ENCODE data around the gene XXYLT1. TPM values are rescaled to one million over a fixed set of nuclear protein-coding genes. Genes with fewer than 3 reads are reported as not detected.

Gene XXYLT1
- total and polyA plus RNA-seq, 2 of the 8 experiments (the other 6 are each of a cell fraction or from before 2014, with no cell fraction given), result 18.9 to 23.8 TPM

GRCh38 chr3:195059006-195059350 is 212.0 kb downstream of the XXYLT1 start:
- no peak overlapping the region for H3K18ac ChIP-seq (ENCODE audit: extremely low read depth, low read length)
- no peaks in the 10 kb centered on the region for H3K27me3 ChIP-seq (replicated peaks in 1 of 4; ENCODE audit: control insufficient read depth in 3 of 4, extremely low read depth in 1 of 4, insufficient read depth in 3 of 4, low read length in 3 of 4)
- no peak overlapping the region for H2BK15ac ChIP-seq (ENCODE audit: low read length)
- no peak overlapping the region for H4K5ac ChIP-seq (ENCODE audit: insufficient read length, low read depth, low read length)
- ChIA-PET POLR2A (ENCODE audit: partially characterized antibody) (interaction anchor here (1.3 kb wide), 1 partner anchor 29 kb away, joined by 3 read pairs; no protein-coding TSS in a partner anchor), CTCF (ENCODE audit: partially characterized antibody) (interaction anchor here (0.5 to 5.0 kb wide), 9 partner anchors 11 to 392 kb away, joined by 3 to 23 read pairs (median 4); no protein-coding TSS in a partner anchor)
- no peak for FAIRE-seq
- DNase-seq (ENCODE audit: low read depth in 1 of 2, low spot score in 2 of 2), result no peak
- H3K36me3 ChIP-seq (ENCODE audit: control insufficient read depth in 2 of 4, insufficient read depth in 4 of 4, low read length in 3 of 4), result no peaks in the 10 kb centered on the region
- no peak overlapping the region for H4K8ac ChIP-seq (ENCODE audit: extremely low read depth, insufficient read depth, low read length)
- no peaks in the 10 kb centered on the region for H3K23me2 ChIP-seq (ENCODE audit: low read depth, low read length)
- H3K79me2 ChIP-seq (ENCODE audit: control insufficient read depth in 1 of 2, insufficient read depth in 2 of 2, low read length in 2 of 2), result no peaks in the 10 kb centered on the region
- H4K20me1 ChIP-seq (replicated peaks in 1 of 2; ENCODE audit: control insufficient read depth in 1 of 2, insufficient read depth in 2 of 2, low read length in 2 of 2), result no peaks in the 10 kb centered on the region
- no peak overlapping the region for H3K27ac ChIP-seq (ENCODE audit: low read depth, low read length)
- no peak overlapping the region for H3K56ac ChIP-seq (replicated peaks; ENCODE audit: insufficient read length, low read depth, low read length)
- no peak overlapping the region for H2BK120ac ChIP-seq (replicated peaks; ENCODE audit: low read depth, low read length)
- no peak overlapping the region for H3K4me3 ChIP-seq (ENCODE audit: extremely low read depth in 1 of 4, insufficient read depth in 2 of 4, low read depth in 3 of 4, low read length in 4 of 4)
- no peak overlapping the region for H3K4ac ChIP-seq (replicated peaks; ENCODE audit: insufficient read length, low read depth, low read length)
- 93% methylated on average over 11 of the region's 13 CpGs; no CpG with 5 or more reads in 1 of the 2 experiments for WGBS, 2 experiments (ENCODE audit: extremely low coverage in 1 of 2, insufficient coverage in 1 of 2, insufficient read length in 1 of 2, insufficient replicate concordance in 2 of 2, low coverage in 1 of 2, low lambda C conversion rate in 2 of 2, missing lambda C conversion rate in 1 of 2)
- no peak overlapping the region for H2AFZ ChIP-seq (ENCODE audit: low read length)
- no peak overlapping the region for H3K4me2 ChIP-seq (ENCODE audit: insufficient read depth in 1 of 2, low read depth in 2 of 2, low read length in 2 of 2)
- no peak overlapping the region for H2BK5ac ChIP-seq (ENCODE audit: low read depth, low read length)
- no peak overlapping the region for H2AK5ac ChIP-seq (ENCODE audit: low read depth, low read length)
- peaks cover 0 to 5% (median 0%) of the 10 kb centered on the region in 4 experiments; a peak in 3 of 7 replicates for H3K4me1 ChIP-seq (replicated peaks in 1 of 4; ENCODE audit: control insufficient read depth in 3 of 4, insufficient read depth in 4 of 4, low read length in 3 of 4)
- H3K23ac ChIP-seq (ENCODE audit: insufficient read length), result no peak overlapping the region
- no peak overlapping the region for H3K14ac ChIP-seq (ENCODE audit: insufficient read length)
- no peak overlapping the region for H2BK20ac ChIP-seq (ENCODE audit: low read length)
- TF ChIP-seq JUND (IDR thresholded peaks at IDR 0.05; ENCODE audit: low read length) (no peak), EP300 (IDR thresholded peaks at IDR 0.05; ENCODE audit: borderline replicate concordance in 1 of 2, low read depth in 2 of 2, low read length in 2 of 2) (no peak), CBX8 (IDR thresholded peaks at IDR 0.05; ENCODE audit: borderline replicate concordance, low read depth, low read length) (no peak), SP2 (IDR thresholded peaks at IDR 0.05; ENCODE audit: low read length) (no peak), MAX (IDR thresholded peaks at IDR 0.05) (no peak)
- no peaks in the 10 kb centered on the region for H3K9me3 ChIP-seq (ENCODE audit: insufficient read depth in 2 of 2, low read depth in 1 of 2, low read length in 1 of 2)
- no peak overlapping the region for H3K9ac ChIP-seq (replicated peaks in 1 of 4; ENCODE audit: extremely low read depth in 1 of 4, low read depth in 3 of 4, low read length in 3 of 4)
- H4K91ac ChIP-seq (replicated peaks; ENCODE audit: insufficient read length, low read length), result no peak overlapping the region
- no peaks in the 10 kb centered on the region for H3K79me1 ChIP-seq (ENCODE audit: low read depth, low read length)
- no peak overlapping the region for H2BK12ac ChIP-seq (ENCODE audit: low read depth, low read length)
